Lower leg skin (tissue), 4 donors: ENCODE data around the gene RUNX1. TPM values are rescaled to one million over a fixed set of nuclear protein-coding genes. Genes with fewer than 3 reads are reported as not detected.
"Not testable (repeated sequence)": the region's sequence is repeated elsewhere in the genome, so short reads cannot be mapped to it uniquely, and the experiment has no call there.

ENCODE experiments used
- DNase-seq, 2 donors: peaks; one replicate each; pipeline ENCODE4 v3.0.0-alpha.2; 2019; ENCODE audit warnings: low spot score in 2 of 2
- H3K4me3 ChIP-seq: fragments of 200-600 bp; sonication (generic); 2 replicates; pipeline ENCODE4 v1.5.1; 2017; ENCODE audit warnings: mild to moderate bottlenecking, low read depth; ENCODE audit not compliant: poor library complexity, severe bottlenecking
- CTCF ChIP-seq, 3 donors: fragments of 450-650 bp; IDR thresholded peaks; one replicate each; pipeline ENCODE4 v1.5.1; 2016; ENCODE audit warnings: antibody characterized with exemption in 3 of 3, mild to moderate bottlenecking in 3 of 3, moderate library complexity in 2 of 3
- POLR2A ChIP-seq, 2 donors: fragments of 450-650 bp; IDR thresholded peaks; one replicate each; pipeline ENCODE4 v1.6.1; 2016 to 2017; ENCODE audit warnings: antibody characterized with exemption in 2 of 2, mild to moderate bottlenecking in 1 of 2, moderate library complexity in 1 of 2
- WGBS, 2 donors: methylation state at CpG; one replicate each; pipeline ENCODE4 v1.1.5; 2018; 5-methylcytosine and 5-hydroxymethylcytosine counted together
- intact Hi-C: fragments of 100-400 bp; cut with DNase I; formaldehyde crosslinking; loops from one replicate; pipeline ENCODE4 v1.15.0; 2023; ENCODE audit warnings: low total_unique reads
- total RNA-seq, 4 donors: library from RNA; depleted of rRNA; stranded (reverse); fragments of >200 nt; gene quantifications; one replicate each; pipeline ENCODE4 v1.1.0, GENCODE V29; 2016

The RUNX1 gene
- total RNA-seq, 4 donors from 2014 or later, result 7.3 to 29.1 (median 18.1) TPM

GRCh38 chr21:34969423-34970166, 79.5 kb downstream of the RUNX1 start:
- no peak for TF ChIP-seq CTCF (IDR thresholded peaks at IDR 0.05)
- TF ChIP-seq POLR2A (IDR thresholded peaks at IDR 0.05), result no peak
- intact Hi-C loops, result no loop called here
- no peak for DNase-seq
- WGBS, 2 donors, result 46 to 57% methylated on average over 8 of the region's 8 CpGs
- no peak overlapping the region for H3K4me3 ChIP-seq

DNA sequence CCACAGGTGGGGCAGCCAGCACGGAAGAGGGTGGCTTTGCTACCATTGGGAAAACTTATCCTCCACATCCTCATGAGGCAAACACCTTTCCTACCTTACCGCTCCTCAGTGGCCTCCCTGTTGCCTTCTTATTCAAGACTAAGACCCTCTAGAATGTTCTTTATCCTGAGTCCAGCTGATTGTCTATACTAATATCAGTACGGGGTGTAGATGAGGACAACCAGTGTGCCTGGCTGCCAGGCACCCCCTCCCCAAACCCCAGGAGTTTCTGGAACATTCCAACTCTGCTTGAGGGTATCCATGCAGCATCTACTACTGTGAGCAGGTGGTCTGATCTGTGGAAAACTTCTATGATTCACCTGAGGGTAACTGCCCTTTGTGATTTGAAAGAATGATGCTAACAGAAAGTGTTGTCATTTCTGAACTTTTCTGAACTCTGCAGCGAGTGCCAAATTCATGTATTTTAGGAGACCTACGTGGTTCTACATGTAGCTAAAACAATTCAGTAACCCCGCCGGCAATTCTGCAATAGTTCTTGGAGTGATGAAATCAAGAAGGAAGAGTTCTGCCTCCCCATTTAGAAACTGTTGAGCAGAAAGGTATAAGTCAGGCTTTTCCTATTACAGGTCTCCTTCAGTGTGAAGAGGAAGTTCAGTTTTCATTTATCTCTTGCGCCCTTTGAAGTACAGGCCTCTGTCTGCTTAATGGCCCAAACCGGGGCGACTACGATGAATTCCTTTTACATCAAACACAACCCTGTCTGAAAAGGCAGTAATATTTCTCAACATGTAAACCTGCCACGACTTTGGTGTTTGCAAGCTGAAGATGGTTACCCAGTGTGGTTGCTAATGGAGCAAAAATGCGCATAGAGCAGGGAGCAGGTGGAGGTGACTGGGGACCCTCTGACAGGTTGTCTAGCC, 80.4 kb downstream of the RUNX1 start:
- intact Hi-C loops, result no loop called here
- WGBS, 2 donors, result 80 to 84% methylated on average over 13 of the region's 13 CpGs
- no peak overlapping the region for H3K4me3 ChIP-seq
- TF ChIP-seq POLR2A (IDR thresholded peaks at IDR 0.05) (no peak), CTCF (IDR thresholded peaks at IDR 0.05) (no peak)
- DNase-seq, result no peak

- intact Hi-C loops, result no loop called here
- TF ChIP-seq CTCF (IDR thresholded peaks at IDR 0.05), result no peak
- no peak for TF ChIP-seq POLR2A (IDR thresholded peaks at IDR 0.05)
- 59 to 66% methylated on average over 10 of the region's 10 CpGs for WGBS, 2 donors
Measured at GRCh38 chr21:34967509-34968289, 81.4 kb downstream of the RUNX1 start.

DNA sequence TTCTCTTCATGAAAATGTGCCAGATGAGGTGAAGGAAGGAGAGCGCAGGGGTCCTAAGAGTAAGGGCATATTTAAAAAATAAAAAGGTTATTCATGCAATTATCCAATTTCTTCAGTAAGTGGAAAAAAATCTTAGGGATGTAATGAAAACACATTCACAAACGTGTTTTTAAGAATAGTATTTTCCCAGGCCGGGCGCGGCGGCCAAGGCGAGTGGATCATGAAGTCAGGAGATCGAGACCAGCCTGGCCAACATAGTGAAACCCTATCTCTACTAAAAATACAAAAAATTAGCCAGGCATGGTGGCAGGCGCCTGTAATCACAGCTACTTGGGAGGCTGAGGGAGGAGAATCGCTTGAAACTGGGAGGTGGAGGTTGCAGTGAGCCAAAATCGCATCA, 82.2 kb downstream of the RUNX1 start:
- H3K4me3 ChIP-seq, intact Hi-C loops, DNase-seq: not testable (repeated sequence)
- 93 to 97% methylated on average over 11 of the region's 11 CpGs for WGBS, 2 donors

More at GRCh38 chr21:34967509-34968289, 81.4 kb downstream of the RUNX1 start:
- H3K4me3 ChIP-seq, result no peak overlapping the region
- DNase-seq, result no peak

- DNase-seq, result no peak
- intact Hi-C loops, result no loop called here
- H3K4me3 ChIP-seq, result no peak overlapping the region
- no peak for TF ChIP-seq CTCF (IDR thresholded peaks at IDR 0.05)
- TF ChIP-seq POLR2A (IDR thresholded peaks at IDR 0.05), result no peak
- 60 to 64% methylated on average over 10 of the region's 10 CpGs for WGBS, 2 donors
Measured at GRCh38 chr21:34965200-34966174, 83.6 kb downstream of the RUNX1 start.
